GM21515 (cell line): Measurements from ENCODE around the gene GIMAP6.
"Not testable (repeated sequence)": the region's sequence is repeated elsewhere in the genome, so short reads cannot be mapped to it uniquely, and the experiment has no call there.

ENCODE experiments used
- ATAC-seq: cut with Tn5 transposase; IDR thresholded peaks from one replicate; pipeline ENCODE4 v1.9.1; 2021; ENCODE audit not compliant: unreplicated experiment

The GIMAP6 gene

DNA sequence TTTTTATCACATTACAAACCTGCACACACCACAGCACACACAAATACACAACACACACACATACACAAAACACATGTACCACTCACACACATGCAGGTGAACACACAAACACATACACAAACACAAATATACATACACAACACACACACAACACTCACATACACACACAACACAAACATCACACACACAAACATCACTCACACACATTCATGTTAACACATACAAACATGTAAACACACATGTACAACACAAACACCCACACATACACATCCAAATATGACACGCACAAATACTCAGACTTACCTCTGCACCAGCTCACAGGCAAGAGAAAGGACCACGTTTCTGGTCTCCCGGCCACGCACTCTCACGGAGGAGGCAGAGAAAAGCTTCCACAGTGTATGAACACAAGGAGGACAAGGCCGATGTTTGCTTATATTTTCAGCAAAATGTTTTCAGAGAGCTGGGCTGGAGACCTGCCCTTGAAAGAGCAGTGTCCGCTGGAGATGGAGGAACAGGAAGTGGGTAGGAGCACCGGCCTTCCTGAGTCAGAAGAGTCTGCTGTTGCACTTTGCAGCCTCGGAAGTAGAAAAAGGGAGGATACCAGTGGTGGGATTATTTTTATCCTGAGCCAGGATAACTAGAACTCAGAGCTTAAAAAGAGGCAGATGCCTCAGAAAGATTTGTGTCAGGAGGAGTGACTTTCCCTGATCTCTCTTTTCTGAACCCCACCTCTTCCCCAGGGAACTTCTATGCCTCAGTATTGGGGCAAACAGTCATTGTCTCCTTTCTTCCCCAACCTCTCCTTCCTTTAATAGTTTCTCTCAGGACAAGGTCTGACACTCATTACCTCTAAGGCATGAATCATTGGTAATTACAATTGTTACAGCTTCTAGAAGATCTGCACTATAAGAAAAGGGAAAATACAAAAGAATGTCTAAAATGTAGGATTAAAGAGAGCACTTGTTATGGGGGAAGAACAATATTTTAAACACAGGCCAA lies at the start of gene GIMAP6:
Gene GIMAP6 (minus strand): TSS at position 520 of the 999 bp plus-strand sequence. CDS start 2,243 bp downstream, outside the sequence.
- ATAC-seq, result peak; percentile 89

DNA sequence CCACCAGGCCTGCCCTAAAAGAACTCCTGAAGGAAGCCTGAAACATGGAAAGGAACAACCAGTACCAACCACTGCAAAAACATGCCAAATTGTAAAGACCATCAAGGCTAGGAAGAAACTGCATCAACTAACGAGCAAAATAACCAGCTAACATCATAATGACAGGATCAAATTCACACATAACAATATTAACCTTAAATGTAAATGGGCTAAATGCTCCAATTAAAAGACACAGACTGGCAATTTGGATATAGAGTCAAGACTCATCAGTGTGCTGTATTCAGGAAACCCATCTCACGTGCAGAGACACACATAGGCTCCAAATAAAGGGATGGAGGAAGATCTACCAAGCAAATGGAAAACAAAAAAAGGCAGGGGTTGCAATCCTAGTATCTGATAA lies 48.2 kb upstream of the GIMAP6 start:
- ATAC-seq, result not testable (repeated sequence)

DNA sequence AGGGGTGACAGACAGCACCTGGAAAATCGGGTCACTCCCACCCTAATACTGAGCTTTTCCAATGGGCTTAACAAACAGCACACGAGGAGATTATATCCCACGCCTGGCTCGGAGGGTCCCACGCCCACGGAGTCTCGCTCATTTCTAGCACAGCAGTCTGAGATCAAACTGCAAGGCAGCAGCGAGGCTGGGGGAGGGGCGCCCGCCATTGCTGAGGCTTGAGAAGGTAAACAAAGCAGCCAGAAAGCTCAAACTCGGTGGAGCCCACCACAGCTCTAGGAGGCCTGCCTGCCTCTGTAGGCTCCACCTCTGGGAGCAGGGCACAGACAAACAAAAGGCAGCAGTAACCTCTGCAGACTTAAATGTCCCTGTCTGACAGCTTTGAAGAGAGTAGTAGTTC lies 46.4 kb upstream of the GIMAP6 start:
- not testable (repeated sequence) for ATAC-seq

- ATAC-seq, result not testable (repeated sequence)
Measured at GRCh38 chr7:150676854-150677253, 44.7 kb upstream of the GIMAP6 start.

DNA sequence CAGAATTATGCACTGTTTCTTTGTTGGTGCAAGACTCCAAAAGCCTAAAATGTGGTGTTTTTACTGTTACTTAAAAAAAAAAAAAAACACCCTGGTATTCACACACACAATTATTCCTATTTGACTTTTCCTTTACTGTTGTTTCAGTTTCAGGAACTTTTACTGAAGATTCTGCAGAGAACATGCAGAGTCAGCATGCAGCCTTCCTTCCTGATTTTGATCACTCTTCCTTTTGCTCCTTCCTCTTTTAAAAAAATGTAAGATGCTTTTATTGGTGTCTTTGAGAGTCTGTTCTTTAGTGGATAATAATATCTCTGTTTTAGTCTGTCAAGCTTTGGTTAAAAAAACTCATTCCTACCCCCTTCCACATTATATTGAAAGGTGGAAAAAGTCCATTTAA lies 44.1 kb upstream of the GIMAP6 start:
- ATAC-seq, result not testable (repeated sequence)

- ATAC-seq, result no peak
Measured at GRCh38 chr7:150675714-150676113, 43.5 kb upstream of the GIMAP6 start.

- not testable (repeated sequence) for ATAC-seq
Measured at GRCh38 chr7:150671798-150672585, 39.8 kb upstream of the GIMAP6 start.

DNA sequence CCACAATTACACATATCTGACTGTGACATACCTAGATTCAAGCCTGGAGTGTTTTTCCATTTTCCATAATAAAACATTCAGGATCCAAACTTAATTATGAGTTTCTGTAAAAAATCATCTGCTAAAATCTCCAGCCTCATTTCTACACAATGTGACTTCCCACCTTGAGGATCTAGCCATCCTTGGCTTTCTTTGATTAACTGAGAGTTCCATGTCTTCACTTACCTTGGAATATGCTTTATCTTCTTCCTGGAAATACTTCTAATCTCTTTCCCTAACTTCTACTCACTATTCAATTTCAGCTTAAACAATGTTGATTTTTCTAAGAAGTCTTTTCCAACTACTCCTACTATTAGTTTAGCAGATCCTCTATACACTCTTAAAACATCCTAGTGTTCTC lies 36.8 kb upstream of the GIMAP6 start:
- no peak for ATAC-seq

GRCh38 chr7:150668472-150668911 lies 36.3 kb upstream of the GIMAP6 start:
- peak; percentile 79 for ATAC-seq

- ATAC-seq, result no peak
Measured at GRCh38 chr7:150666412-150666811, 34.2 kb upstream of the GIMAP6 start.

GRCh38 chr7:150665896-150666295 lies 33.7 kb upstream of the GIMAP6 start:
- ATAC-seq, result no peak

DNA sequence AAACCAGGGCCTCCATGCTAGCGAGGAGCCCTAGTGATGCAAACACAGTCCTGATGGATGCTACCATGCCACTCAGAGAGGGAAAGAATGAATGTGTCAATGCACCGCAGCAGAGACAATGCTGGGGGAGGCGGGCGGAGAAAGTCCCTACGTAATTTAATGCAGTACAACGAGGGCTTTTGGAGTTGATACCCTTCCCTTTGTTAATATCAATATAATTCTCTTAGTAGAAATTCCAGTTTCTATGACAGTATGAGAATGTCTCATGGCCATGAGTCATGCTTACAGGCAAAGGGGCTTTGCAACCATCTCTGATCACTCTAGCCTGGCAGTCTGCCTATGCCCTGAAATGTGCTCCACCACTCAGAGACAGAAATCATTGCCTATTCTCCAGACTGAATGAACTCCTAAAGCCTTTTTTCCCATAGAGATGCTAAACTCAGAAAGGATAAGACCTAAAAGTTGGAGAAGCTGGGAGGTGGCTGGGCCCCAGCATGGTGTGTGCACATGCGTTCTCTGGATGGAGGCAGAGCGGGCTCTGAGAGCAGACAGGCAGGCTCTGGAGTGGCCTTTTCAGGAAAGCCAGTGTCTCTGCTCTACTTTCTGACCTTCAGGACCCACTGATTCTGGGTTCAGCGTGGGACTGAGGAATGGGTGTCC lies 33.0 kb upstream of the GIMAP6 start:
- no peak for ATAC-seq

- peak; percentile 38 for ATAC-seq
Measured at GRCh38 chr7:150663802-150664494, 31.8 kb upstream of the GIMAP6 start.

GRCh38 chr7:150662821-150663220 lies 30.6 kb upstream of the GIMAP6 start:
- ATAC-seq, result not testable (repeated sequence)

DNA sequence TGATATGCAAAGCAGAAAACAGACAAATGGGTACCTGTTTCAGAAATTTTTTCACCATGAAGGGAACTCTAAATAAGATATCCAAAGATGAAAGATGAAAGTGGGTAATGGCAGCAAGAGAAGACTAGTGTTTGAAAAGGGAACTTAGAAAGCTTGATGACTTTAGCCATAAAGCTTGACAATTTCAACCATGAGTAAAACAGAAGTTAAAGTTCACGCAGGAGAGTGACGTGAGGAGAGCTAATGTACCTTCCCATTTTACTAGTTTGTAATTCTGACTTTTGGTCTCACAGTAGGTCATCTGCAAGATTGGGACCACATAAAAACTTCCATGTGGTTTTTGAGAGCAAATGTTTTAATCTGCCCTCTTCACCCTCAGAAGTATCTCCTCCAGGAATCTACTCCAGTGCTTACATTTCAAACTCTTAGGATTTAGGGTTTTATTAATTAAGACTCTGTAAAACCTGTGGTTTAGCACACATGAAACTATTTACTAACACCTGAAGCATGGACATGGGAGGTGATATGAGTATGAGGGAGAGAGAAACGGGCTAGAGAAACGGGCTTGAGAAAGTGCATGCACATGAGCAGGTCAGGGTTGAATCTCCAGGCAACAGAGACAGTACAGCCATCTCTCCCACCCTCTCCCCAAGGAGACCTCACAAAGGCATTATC lies 28.9 kb upstream of the GIMAP6 start:
- ATAC-seq, result no peak

- no peak for ATAC-seq
Measured at GRCh38 chr7:150657526-150657925, 25.3 kb upstream of the GIMAP6 start.

DNA sequence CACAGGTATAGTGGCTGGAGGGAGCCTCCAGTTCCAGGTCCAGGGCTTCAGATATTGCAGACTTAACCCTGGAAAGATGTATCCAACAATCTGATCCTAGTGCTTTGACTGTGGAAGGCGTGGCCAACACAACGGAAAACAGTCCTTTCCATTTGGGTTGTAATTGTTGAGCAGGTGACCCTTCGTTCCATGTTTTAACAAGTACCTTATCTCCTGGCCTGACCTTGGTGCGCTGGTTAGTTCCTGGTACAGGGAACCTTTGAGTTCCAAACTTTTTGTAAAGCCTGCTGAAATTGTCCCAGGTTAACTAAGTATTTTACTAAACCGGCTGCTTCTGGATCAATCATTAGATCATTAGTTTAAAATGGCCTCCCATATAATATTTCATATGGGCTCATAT lies 23.9 kb upstream of the GIMAP6 start:
- no peak for ATAC-seq

- no peak for ATAC-seq
Measured at GRCh38 chr7:150654692-150655091, 22.5 kb upstream of the GIMAP6 start.

DNA sequence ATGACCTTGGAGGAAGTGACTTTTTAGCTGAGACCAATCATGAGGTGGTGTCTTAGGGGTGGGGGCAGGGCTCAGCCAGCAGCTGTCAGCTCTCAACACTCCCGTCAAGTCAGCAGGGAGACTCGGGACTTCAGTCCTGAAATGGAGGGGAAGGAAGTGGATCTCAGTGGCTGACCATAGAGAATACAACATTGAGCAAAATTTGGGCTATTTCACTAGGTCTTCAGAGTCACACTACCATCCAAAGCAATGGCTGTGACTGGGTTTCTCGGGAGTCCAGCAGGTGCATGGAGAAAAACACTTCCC lies 16.8 kb upstream of the GIMAP6 start:
- no peak for ATAC-seq
